Measurements from ENCODE around the gene MYL7.

Gene MYL7

DNA sequence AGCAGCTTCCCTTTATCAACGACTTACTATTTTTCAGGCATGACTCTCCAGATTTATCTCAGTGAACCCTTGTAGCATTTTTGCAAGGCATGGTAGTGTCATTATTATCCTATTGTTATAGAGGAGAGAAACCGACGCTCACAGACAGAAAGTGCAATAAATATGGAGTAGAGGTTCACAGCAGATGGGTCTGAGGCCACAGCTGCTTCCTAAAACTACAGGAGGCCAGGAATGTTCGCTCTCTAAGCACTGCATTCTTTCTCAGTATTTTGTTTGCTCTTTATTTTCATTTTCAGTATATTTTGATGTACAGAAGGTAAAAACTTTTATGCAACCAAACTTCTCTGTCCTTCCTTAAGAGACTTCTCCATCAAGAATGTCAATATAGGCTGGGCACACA, 41.5 kb downstream of the MYL7 start:
- H3K27ac ChIP-seq, result peak overlapping the region; percentile 98 to 100
- H3K4me1 ChIP-seq, result peaks cover 0 to 88% (median 56%) of the 10 kb centered on the region in 4 donors
- TF ChIP-seq, protein P1, sequence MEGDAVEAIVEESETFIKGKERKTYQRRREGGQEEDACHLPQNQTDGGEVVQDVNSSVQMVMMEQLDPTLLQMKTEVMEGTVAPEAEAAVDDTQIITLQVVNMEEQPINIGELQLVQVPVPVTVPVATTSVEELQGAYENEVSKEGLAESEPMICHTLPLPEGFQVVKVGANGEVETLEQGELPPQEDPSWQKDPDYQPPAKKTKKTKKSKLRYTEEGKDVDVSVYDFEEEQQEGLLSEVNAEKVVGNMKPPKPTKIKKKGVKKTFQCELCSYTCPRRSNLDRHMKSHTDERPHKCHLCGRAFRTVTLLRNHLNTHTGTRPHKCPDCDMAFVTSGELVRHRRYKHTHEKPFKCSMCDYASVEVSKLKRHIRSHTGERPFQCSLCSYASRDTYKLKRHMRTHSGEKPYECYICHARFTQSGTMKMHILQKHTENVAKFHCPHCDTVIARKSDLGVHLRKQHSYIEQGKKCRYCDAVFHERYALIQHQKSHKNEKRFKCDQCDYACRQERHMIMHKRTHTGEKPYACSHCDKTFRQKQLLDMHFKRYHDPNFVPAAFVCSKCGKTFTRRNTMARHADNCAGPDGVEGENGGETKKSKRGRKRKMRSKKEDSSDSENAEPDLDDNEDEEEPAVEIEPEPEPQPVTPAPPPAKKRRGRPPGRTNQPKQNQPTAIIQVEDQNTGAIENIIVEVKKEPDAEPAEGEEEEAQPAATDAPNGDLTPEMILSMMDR (IDR thresholded peaks at IDR 0.05), result no peak
- no peaks in the 10 kb centered on the region for H3K9me3 ChIP-seq
- H3K27me3 ChIP-seq, result no peaks in the 10 kb centered on the region
- intact Hi-C loops (cut with DNase I; ENCODE audit: low total_unique reads), result no loop called here
- H3K4me3 ChIP-seq, result no peak overlapping the region
- H3K36me3 ChIP-seq, result no peaks in the 10 kb centered on the region
- DNase-seq, result no peak

DNA sequence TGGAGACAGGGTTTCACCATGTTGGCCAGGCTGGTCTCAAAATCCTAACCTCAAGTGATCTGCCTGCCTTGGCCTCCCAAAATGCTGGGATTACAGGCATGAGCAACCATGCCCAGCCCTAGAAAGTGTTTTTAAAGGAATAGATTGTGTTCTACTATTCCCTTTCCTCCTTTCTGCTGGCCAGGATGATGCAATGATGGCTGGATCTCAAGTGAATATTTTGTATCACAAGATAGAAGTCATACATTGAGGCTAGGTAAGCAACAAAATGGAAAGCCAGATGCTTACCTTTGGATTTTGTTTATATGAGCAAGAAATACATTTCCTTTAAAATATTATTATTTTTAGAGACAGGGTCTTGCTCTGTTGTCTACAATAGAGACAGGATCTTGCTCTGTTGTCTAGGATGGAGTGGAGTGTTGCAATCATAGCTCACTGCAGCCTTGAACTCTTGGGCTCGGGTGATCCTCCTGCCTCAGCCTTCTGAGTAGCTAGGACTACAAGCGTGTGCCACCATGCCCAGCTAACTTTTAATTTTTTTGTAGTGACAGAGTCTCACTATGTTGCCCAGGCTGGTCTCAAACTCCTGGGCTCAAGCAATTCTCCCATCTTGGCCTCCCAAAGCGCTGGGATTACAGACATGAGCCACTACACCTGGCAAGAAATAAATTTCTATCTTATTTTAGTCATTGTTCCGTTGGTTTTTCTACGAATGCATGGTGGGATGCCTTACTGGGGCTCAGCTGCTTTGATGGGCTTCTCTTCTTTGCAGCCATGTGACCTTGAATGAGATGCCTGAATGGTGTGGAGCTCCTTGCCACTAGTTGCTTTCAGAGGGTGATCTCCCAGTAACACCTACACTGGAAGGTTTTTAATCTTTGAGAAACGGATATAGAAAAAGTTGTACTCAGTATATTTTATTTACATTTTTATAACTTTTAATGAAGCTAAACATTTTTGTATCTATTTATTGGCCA, 42.8 kb downstream of the MYL7 start:
- Histone ChIP-seq H3K36me3 (no peaks in the 10 kb centered on the region), H3K27ac (peak overlapping the region; percentile 98 to 100), H3K4me3 (no peak overlapping the region), H3K27me3 (no peaks in the 10 kb centered on the region), H3K9me3 (no peaks in the 10 kb centered on the region), H3K4me1 (peaks cover 0 to 86% (median 55%) of the 10 kb centered on the region in 4 donors)
- DNase-seq, result no peak
- TF ChIP-seq, protein P1 (IDR thresholded peaks at IDR 0.05), result no peak
- intact Hi-C loops (cut with DNase I; ENCODE audit: low total_unique reads), result no loop called here

DNA sequence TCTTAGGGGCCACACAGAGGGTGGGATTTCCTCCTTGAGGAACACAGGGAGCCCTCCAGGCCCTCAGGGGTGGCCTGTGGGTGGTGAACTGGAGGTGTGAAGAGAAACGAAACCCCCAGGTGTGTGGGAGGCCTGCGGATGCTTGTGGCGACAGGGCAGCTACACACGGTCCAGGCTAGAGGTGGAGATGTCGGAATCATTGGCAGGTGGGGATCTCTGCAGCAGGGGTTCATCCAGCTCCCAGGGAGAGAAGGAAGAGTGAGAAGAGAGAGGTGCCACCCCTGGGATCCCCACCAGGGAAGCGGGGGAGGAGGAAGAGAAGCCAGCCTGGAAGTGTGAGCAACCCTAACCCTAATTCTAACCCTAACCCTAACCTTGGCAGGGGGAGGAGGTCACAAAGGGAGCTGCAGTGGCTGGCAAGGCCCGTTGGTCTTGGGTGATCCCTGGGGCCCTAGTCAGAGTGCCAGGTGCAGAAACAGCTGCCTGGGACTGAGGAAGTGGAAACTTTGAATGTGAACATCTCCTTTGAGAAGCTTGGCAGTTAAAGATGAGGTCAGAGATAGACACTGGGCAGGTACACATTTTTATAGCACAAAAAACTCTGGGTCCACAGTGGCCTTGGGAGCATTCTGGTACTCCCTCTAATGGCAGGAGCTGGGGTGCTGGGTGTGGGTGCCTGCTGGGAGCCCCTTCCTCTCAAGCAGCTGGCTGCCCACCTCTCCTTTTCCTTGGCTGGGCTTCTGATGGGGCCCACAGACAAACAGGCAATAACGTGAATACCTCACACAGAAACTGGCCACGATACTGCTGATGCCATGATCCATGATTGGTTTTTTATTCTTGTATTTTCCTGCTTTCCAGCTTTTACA, 43.8 kb downstream of the MYL7 start:
- peak overlapping the region; percentile 98 to 100 for H3K27ac ChIP-seq
- H3K27me3 ChIP-seq, result no peaks in the 10 kb centered on the region
- DNase-seq, result no peak
- H3K4me1 ChIP-seq, result peaks cover 0 to 75% (median 46%) of the 10 kb centered on the region in 4 donors
- H3K4me3 ChIP-seq, result no peak overlapping the region
- no peaks in the 10 kb centered on the region for H3K9me3 ChIP-seq
- TF ChIP-seq, protein P1 (IDR thresholded peaks at IDR 0.05), result no peak
- no peaks in the 10 kb centered on the region for H3K36me3 ChIP-seq
- intact Hi-C loops (cut with DNase I; ENCODE audit: low total_unique reads), result no loop called here

DNA sequence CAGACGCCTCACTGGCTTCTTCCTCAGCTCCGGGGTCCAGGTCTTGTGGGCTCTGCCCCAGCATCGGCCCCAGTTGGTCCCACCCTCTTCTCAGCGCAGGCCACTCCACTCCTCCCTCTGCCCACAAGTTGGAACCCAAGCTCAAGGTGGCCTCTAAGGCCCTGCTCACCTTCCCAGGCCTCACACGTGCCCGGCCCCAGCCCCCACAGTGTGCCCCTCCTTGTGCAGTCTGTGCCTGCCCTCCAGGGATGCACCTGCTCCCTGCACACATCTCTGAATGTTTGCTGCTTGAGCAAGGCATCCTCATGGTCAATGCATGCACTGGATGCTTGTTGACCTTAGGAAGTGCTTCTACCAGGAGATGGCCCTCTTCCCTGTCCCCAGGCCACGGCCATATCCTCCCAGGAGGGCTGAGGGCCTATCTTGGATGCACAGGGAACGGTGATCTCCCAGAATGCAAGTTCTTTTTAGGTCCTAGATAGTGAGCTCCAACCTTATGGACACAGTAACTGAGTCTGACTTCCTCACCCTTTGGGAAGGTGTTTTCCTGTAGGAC, 44.7 kb downstream of the MYL7 start:
- Histone ChIP-seq H3K4me1 (peaks cover 0 to 74% (median 42%) of the 10 kb centered on the region in 4 donors), H3K4me3 (no peak overlapping the region), H3K36me3 (no peaks in the 10 kb centered on the region), H3K27ac (peak overlapping the region; percentile 98 to 100), H3K9me3 (no peaks in the 10 kb centered on the region), H3K27me3 (no peaks in the 10 kb centered on the region)
- TF ChIP-seq, protein P1 (IDR thresholded peaks at IDR 0.05), result no peak
- intact Hi-C loops (cut with DNase I; ENCODE audit: low total_unique reads), result no loop called here
- DNase-seq, result no peak

DNA sequence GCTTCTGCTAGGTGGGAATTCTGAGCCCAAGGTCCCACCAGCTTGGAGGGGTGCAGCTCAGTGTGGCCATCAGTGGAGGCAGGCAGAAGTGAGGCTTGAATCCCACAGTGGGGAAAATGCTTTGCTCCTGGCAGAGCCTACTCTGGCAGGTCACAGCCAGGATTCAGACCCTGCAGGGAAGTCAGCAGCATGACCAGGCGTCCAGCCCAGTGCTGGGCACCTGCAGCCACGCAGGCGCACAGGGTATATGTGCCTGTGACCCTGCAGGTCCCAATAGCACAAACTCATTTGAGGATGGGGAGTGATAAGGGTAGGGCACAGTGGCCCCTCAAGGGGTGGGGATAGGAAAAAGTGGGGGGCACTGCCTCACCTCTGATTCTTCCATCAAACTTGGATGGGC, 45.4 kb downstream of the MYL7 start:
- DNase-seq, result no peak
- peaks cover 0 to 74% (median 40%) of the 10 kb centered on the region in 4 donors for H3K4me1 ChIP-seq
- no peaks in the 10 kb centered on the region for H3K9me3 ChIP-seq
- H3K4me3 ChIP-seq, result no peak overlapping the region
- H3K27me3 ChIP-seq, result no peaks in the 10 kb centered on the region
- TF ChIP-seq, protein P1 (IDR thresholded peaks at IDR 0.05), result no peak
- H3K36me3 ChIP-seq, result no peaks in the 10 kb centered on the region
- intact Hi-C loops (cut with DNase I; ENCODE audit: low total_unique reads), result no loop called here
- peak overlapping the region; percentile 93 to 98 for H3K27ac ChIP-seq
